Right lobe of liver (tissue), 6 donors: ENCODE results near the gene ASCC1. TPM values are rescaled to one million over a fixed set of nuclear protein-coding genes. Genes with fewer than 3 reads are reported as not detected.

ENCODE experiments used
- ATAC-seq, 4 donors: fragments of 200-7000 bp; cut with Tn5 transposase; one replicate each; pipeline ENCODE4 v1.9.1; 2020; ENCODE audit warnings: mild to moderate bottlenecking in 4 of 4, moderate library complexity in 4 of 4
- DNase-seq, 3 donors: peaks; one replicate each; pipeline ENCODE4 v3.0.0-alpha.2; 2020
- H3K27ac ChIP-seq, 3 donors: fragments of 200-600 bp; one replicate each; pipeline ENCODE4 v1.8.0; 2022
- H3K27me3 ChIP-seq, 2 donors: fragments of 200-600 bp; one replicate each; pipeline ENCODE4 v1.8.0; 2022
- H3K36me3 ChIP-seq, 4 donors: fragments of 200-600 bp; sonication (generic) in 1 of 4; one replicate each; pipeline versions ENCODE4 v1.5.1 to v1.8.0; 2017 to 2022; ENCODE audit warnings: control low read depth in 1 of 4
- H3K4me1 ChIP-seq, 4 donors: fragments of 200-600 bp; sonication (generic) in 1 of 4; one replicate each; pipeline versions ENCODE4 v1.5.1 to v1.8.0; 2017 to 2022; ENCODE audit warnings: control low read depth in 1 of 4
- H3K4me3 ChIP-seq, 3 donors: fragments of 200-600 bp; one replicate each; pipeline ENCODE4 v1.8.0; 2022
- H3K9me3 ChIP-seq, 4 donors: fragments of 200-600 bp; sonication (generic) in 1 of 4; one replicate each; pipeline versions ENCODE4 v1.5.1 to v1.8.0; 2017 to 2022; ENCODE audit warnings: control low read depth in 1 of 4
- POLR2A ChIP-seq: fragments of 450-650 bp; IDR thresholded peaks from one replicate; pipeline ENCODE4 v1.6.1; 2017; ENCODE audit warnings: antibody characterized with exemption, mild to moderate bottlenecking
- WGBS: methylation state at CpG from one replicate; pipeline ENCODE4 v1.1.6; 2018; ENCODE audit warnings: low coverage, low lambda C conversion rate; ENCODE audit not compliant: insufficient coverage; ENCODE audit errors: missing lambda C conversion rate; 5-methylcytosine and 5-hydroxymethylcytosine counted together
- intact Hi-C, 2 donors: fragments of 100-400 bp; cut with DNase I; formaldehyde crosslinking; loops; one replicate each; pipeline versions ENCODE4 v1.11.2 to v1.14.1; 2022
- total RNA-seq, 6 experiments: library from RNA; depleted of rRNA in 2 of 6; stranded (reverse); fragments of >200 nt in 2 of 6; fragmentation: NEBNext Ultra II Directional in 3 of 6; extraction: Animal tissue kit (Norgen Biotek cat#: 25700) in 3 of 6; gene quantifications; one replicate each; pipeline versions ENCODE4 v1.1.0 to v1.2.4, GENCODE V29; 2016 to 2023
- TF ChIP-seq, protein P1 (sequence below), 4 donors: fragments of 200-600 bp in 3 of 4; fragments of 450-650 bp in 1 of 4; IDR thresholded peaks; one replicate each; pipeline versions ENCODE4 v1.5.1 to v1.8.0; 2016 to 2022; ENCODE audit warnings: antibody characterized with exemption in 4 of 4, mild to moderate bottlenecking in 2 of 4
- donor health status: DM: no; HTN: yes; CAD: no.
- donor health status: DM: no; HTN: no; CAD: no.
- donor health status: DM: no; HTN: no; CAD: no.
- donor health status: DM: no; HTN: yes; CAD: no.
- donor health status: DM: no; HTN: yes; CAD: no.

Gene ASCC1
- total RNA-seq, 6 experiments from 2014 or later: 12.0 to 26.5 (median 14.5) TPM

- no peak for ATAC-seq
- no peak for TF ChIP-seq POLR2A
- TF ChIP-seq, protein P1, sequence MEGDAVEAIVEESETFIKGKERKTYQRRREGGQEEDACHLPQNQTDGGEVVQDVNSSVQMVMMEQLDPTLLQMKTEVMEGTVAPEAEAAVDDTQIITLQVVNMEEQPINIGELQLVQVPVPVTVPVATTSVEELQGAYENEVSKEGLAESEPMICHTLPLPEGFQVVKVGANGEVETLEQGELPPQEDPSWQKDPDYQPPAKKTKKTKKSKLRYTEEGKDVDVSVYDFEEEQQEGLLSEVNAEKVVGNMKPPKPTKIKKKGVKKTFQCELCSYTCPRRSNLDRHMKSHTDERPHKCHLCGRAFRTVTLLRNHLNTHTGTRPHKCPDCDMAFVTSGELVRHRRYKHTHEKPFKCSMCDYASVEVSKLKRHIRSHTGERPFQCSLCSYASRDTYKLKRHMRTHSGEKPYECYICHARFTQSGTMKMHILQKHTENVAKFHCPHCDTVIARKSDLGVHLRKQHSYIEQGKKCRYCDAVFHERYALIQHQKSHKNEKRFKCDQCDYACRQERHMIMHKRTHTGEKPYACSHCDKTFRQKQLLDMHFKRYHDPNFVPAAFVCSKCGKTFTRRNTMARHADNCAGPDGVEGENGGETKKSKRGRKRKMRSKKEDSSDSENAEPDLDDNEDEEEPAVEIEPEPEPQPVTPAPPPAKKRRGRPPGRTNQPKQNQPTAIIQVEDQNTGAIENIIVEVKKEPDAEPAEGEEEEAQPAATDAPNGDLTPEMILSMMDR (IDR thresholded peaks at IDR 0.05): no peak
These were observed 83.2 kb downstream of the ASCC1 start for GRCh38 chr10:72132854-72133253.

DNA sequence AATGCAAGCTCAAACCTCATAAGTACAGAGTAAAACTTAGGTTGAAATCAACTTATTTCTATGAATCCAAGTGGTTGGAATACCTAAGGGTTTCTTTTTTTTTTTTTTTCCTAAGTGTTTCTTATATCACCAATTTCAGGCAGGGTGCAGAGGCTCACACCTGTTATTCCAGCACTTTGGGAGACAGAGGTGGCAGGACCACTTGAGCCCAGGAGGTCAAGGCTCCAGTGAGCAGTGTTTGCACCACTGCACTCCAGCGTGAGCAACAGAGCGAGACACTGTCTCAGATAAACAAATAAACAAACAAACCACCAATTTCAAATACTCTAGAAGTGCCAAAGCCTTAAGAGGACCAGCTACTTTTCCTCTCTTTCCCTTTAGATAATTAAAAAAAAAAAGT, 88.5 kb downstream of the ASCC1 start:
- ATAC-seq (no peak), DNase-seq (no peak)
- no peaks in the 10 kb centered on the region for H3K4me1 ChIP-seq
- H3K27me3 ChIP-seq: no peaks in the 10 kb centered on the region
- no peak overlapping the region for H3K4me3 ChIP-seq
- intact Hi-C loops: loop anchor here in 1 of 2 donors (10.0 kb wide), 1 partner anchor 207 kb away; no protein-coding TSS in a partner anchor
- 63% methylated on average over 2 of the region's 2 CpGs for WGBS
- no peaks in the 10 kb centered on the region for H3K9me3 ChIP-seq
- H3K36me3 ChIP-seq: no peaks in the 10 kb centered on the region
- no peak for TF ChIP-seq POLR2A
- TF ChIP-seq, protein P1 (IDR thresholded peaks at IDR 0.05): no peak
- no peak overlapping the region for H3K27ac ChIP-seq

More at GRCh38 chr10:72132854-72133253, 83.2 kb downstream of the ASCC1 start:
- no peaks in the 10 kb centered on the region for H3K4me1 ChIP-seq
- no peak overlapping the region for H3K4me3 ChIP-seq
- DNase-seq: no peak
- whole genome bisulfite sequencing: 93% methylated on average over 4 of the region's 4 CpGs
- intact Hi-C loops: no loop called here
- no peak overlapping the region for H3K27ac ChIP-seq
- H3K27me3 ChIP-seq: no peaks in the 10 kb centered on the region
- peaks cover 0 to 2% (median 0%) of the 10 kb centered on the region in 4 donors for H3K36me3 ChIP-seq
- no peaks in the 10 kb centered on the region for H3K9me3 ChIP-seq

DNA sequence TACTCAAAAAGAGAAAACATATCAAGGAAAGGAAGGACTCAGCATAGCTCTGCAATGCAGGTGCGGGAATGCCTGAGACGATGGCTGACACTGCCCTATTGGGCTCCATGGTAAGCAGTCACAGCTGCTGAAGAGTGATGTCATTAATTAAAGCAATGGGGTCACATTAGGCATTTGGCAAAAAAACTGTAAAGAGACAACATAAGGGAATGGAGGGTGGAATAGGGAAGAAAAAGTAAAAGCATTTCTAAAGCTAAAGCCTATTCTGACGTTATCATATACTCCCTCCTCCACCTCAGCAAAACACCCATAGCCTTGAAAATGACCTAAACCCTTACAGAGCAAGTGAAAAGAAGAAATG, 89.2 kb downstream of the ASCC1 start:
- 97% methylated on average over 3 of the region's 3 CpGs for WGBS
- TF ChIP-seq, protein P1 (IDR thresholded peaks at IDR 0.05): no peak
- no peak for TF ChIP-seq POLR2A
- Histone ChIP-seq H3K36me3 (no peaks in the 10 kb centered on the region), H3K27me3 (no peaks in the 10 kb centered on the region), H3K27ac (no peak overlapping the region), H3K4me3 (no peak overlapping the region), H3K4me1 (no peaks in the 10 kb centered on the region), H3K9me3 (no peaks in the 10 kb centered on the region)
- no peak for ATAC-seq
- no peak for DNase-seq
- intact Hi-C loops: loop anchor here in 1 of 2 donors (10.0 kb wide), 1 partner anchor 208 kb away; no protein-coding TSS in a partner anchor

DNA sequence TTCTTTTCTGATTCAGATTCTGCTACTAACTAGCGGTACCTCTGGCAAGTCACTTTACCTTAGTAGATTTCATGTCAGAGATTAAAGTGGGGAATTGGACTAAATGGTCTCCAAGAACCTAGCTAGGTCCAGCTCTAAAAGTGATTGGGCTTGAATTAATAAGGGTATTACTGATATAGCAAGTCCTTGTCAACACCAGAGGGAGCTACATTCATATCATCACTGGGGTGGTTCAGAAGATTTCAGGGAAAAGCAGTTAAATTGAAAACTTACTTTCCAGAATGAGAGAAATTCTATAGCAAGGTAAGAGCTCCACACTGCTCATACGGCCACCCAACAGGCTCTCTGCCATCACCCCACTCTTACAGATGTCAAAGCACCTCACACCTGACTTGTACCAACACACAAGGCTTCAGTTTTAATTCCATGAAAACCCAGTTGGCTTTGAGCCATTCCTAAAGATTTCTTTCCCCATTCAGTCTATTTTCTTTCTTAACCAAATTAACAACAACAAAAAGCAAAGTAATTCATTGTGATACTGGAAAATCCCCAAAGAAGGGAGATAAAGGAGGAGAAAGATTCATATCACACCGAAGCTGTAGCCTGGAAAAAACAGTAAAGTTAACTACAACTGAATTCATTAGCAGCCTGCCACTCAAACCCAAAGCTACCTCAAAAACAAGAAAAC, 89.7 kb downstream of the ASCC1 start:
- ATAC-seq (peak; percentile 78 to 90 (median 88)), DNase-seq (no peak)
- Histone ChIP-seq H3K36me3 (no peaks in the 10 kb centered on the region), H3K4me1 (no peaks in the 10 kb centered on the region), H3K27me3 (no peaks in the 10 kb centered on the region), H3K27ac (no peak overlapping the region), H3K9me3 (no peaks in the 10 kb centered on the region), H3K4me3 (no peak overlapping the region)
- WGBS: 55% methylated on average over 3 of the region's 3 CpGs
- TF ChIP-seq POLR2A: no peak
- TF ChIP-seq, protein P1 (IDR thresholded peaks at IDR 0.05): peak; percentile 51 to 71 (median 62)
- intact Hi-C loops: loop anchor here in 1 of 2 donors (10.0 kb wide), 1 partner anchor 208 kb away; no protein-coding TSS in a partner anchor
